Erythroblast (primary cell): Measurements from ENCODE around the gene IFT22.

Source experiments
- GATA1 ChIP-seq: IDR thresholded peaks from 2 replicates; pipeline ENCODE4 v1.6.1; 2011; ENCODE audit warnings: low read depth, mild to moderate bottlenecking, control low read depth, low read length, moderate library complexity
- POLR2A ChIP-seq: IDR thresholded peaks from 2 replicates; pipeline ENCODE4 v1.6.1; 2011; ENCODE audit warnings: mild to moderate bottlenecking, low read length

GRCh38 chr7:101365956-101366355 is 44.3 kb upstream of the IFT22 start:
- no peak for TF ChIP-seq POLR2A
- TF ChIP-seq GATA1, result no peak
